NCI-H1694 treated with DMSO at 0.1 percent for 48 hours (cell line): Measurements from ENCODE around the gene DRG2.

ENCODE experiments used
- DNase-seq: peaks from one replicate; lab custom pipeline; 2025; lab: John Stamatoyannopoulos, UW

Gene DRG2

GRCh38 chr17:18144261-18144660, 56.5 kb downstream of the DRG2 start:
- no peak for DNase-seq

DNA sequence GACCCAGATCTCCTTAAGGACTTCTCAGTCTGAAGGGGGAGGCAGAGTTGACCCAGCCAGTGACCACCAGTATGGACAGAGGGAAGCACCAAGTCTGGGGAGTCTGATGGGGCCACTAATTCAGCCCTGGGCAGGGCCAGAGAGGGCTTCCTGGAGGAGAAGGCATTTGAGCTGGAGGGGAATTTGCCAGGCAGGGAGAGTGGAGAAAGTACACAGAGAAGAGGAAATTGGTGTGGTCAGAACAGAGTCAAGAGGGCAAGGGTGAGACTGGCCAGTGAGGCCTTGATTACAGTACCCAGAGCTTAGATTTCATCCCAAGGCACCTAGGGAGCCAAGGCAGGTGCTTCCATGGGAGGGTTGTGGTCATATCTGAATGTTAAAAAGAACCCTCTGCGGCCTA, 57.1 kb downstream of the DRG2 start:
- no peak for DNase-seq

DNA sequence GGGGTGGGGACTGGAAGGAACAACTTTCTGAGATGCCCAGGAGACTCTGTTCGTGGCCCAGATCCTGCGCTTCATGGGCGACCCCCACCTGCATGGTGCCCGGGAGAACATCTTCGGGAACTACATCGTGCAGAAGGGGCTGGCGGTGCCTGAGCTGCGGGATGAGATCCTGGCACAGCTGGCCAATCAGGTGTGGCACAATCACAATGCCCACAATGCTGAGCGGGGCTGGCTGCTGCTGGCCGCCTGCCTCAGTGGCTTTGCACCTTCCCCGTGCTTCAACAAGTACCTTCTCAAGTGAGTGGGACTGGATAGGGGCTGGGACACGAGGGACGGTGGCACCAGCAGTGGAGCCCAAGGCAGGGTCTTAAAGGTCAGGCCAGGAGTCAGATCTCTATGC, 58.1 kb downstream of the DRG2 start:
- no peak for DNase-seq

DNA sequence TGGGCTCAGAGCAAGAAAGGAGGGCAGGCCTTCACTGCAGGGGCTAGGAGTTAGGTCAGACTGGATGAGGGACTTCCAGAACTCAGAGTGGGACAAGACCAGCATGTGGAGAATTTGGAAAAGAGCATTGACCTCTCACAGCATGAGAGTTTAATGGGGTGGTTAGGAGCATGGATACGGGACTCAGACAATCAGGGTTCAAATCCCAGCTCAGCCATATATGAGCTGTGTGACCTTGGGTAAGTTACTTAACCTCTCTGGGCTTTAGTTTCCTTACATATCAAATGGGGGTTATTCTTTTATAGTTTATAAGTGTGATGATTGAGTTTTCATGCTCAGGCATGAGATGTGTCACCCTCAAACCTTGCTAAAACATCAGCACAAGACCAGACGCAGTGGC, 58.5 kb downstream of the DRG2 start:
- no peak for DNase-seq

- no peak for DNase-seq
These were observed 59.2 kb downstream of the DRG2 start for GRCh38 chr17:18146980-18147379.

- no peak for DNase-seq
These were observed 60.8 kb downstream of the DRG2 start for GRCh38 chr17:18148586-18148985.

DNA sequence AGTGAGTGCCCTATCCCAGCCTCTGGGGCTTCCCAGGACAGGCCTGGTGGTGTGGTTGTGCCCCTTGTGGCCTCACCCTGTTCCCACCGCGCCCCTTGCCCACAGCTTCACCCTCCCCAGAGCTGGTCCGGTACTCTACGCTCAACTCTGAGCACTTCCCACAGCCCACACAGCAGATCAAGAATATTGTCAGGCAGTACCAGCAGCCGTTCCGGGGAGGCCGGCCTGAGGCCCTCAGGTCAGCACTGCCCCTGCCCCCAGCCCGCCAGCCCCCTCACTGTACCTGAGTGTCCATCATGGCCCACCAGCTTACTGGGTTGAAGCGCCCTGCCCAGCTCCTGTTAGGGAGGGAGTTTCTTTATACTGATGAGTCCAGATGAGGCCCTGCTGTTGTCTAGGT, 63.5 kb downstream of the DRG2 start:
- no peak for DNase-seq

DNA sequence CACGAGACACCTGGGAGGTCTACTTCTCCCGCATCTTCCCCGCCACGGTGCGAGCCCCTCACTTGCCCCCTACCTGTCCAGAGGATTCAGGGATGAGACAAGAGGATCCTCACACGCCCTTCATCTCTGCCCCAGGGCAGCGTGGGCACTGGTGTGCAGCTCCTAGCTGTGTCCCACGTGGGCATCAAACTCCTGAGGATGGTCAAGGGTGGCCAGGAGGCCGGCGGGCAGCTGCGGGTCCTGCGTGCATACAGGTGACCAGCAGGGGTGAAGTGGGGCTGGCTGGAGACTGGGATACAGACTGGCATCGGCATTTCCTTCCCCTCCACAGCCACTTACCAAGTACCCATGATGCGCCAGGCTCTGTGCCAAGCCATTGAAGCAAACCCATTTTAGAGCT, 67.4 kb downstream of the DRG2 start:
- DNase-seq, result no peak

- DNase-seq, result no peak
These were observed 68.6 kb downstream of the DRG2 start for GRCh38 chr17:18156171-18156975.

- DNase-seq, result no peak
These were observed 69.2 kb downstream of the DRG2 start for GRCh38 chr17:18156976-18157280.
